Glomerular visceral epithelial cell (primary cell): ENCODE measurements around the gene SH2D6.
"Not testable (repeated sequence)": the region's sequence is repeated elsewhere in the genome, so short reads cannot be mapped to it uniquely, and the experiment has no call there.

Experiments used
- DNase-seq: peaks from one replicate; pipeline ENCODE4 v3.0.0-alpha.2; 2016; ENCODE audit errors: extremely low spot score

SH2D6 gene

DNA sequence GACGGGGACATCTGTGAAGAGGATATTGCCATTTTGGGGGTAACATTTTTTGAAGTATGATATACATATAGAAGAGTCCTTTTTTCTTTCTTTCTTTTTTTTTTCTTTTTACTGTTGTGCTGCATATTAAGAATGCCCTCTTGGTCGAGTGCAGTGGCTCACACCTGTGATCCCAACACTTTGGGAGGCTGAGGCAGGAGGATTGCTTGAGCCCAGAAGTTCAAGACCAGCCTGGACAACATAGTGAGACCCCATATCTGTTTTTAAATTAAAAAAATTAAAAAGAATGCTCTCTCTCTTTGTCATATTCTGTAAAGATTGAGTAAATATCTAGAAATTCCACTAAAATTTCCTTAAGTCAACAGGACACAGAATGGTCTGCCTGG, 3.6 kb downstream of the SH2D6 start:
- no peak for DNase-seq

DNA sequence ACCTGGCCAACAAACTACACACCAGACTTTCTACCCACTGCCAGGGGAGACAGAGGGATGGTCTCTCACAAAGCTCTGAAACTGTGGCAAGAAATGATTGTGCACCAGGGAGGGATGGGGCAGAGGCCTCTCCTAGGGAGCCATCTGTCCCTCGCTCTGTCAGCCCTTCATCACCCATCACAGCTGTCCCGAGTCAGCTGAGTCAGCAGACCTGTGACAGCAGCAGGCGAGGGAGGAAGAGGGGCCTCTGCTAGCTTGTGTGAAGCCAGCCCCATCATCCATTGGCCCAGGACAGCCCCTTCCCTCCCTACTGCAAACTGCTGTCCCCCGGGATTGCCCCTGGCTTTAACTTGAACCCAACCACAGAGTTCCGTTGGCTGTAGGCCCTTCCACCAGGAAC, 5.0 kb downstream of the SH2D6 start:
- DNase-seq: no peak

DNA sequence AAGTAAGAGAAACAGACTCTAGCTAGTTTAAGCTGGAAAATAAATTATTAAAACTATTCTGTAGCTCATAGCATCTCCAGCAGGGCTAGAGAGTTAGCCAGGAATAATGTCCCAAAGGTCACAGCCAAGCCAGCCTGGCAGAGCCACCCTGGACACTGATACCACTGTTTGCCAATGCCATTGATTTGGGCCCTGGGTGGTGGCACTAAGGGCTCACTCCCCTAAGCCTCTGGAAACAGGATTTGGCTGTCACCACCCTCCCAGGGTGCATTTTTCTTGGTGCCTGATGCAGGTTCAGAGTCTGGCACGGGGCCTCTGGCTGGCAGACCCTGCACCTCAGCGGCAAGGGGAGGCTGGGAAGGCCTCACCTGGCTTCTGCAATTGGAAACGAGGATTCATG, 7.1 kb downstream of the SH2D6 start:
- no peak for DNase-seq

DNA sequence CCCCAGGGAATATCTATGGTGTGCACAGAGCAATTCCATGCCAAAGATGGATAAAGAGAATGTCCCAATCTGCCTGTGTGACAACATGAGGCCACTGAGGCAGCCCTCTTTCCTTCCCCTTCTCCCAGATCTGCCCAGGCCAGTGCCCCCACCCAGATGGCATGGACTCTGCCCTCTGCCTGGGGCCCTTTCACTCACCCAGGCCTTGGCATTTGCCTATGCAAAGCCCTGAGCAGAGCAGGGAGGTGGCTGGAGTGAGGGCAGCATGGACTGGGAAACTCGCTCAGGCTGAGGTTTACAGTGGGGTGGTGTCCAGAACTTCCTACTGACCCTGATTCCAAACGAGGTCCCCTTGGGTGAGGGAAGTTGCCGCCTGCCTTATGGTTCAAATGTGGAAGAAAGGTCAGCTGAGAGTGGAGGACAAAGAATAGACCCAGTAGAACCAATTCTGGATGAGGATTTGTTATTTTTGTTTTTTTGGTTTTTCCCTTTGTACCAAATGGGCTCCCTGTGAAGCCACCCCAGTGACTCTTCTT, 8.9 kb downstream of the SH2D6 start:
- DNase-seq: no peak

DNA sequence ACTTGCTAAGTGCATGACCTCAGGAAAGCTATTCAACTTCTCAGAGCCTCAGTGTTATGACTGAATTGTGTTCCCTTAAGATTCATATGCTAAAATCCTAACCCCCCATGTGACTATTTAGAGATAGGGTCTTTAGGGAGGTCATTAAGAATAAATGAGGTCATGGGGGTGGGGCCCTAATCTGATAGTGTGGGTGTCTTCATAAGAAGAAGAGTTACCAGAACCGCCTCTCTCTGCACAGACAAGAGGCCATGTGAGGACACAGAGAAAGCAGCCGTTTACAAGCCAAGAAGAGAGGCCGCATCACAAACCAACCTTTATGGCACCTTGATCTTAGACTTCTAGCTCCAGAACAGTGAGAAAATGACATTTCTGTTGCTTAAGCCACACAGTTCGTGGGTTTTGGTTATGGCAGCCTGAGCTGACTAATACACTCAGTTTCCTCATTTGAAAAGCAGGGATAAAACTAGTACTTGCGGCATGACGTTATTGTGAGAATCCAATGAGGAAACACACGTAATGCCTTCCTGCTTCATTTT, 9.9 kb downstream of the SH2D6 start:
- DNase-seq: no peak

DNA sequence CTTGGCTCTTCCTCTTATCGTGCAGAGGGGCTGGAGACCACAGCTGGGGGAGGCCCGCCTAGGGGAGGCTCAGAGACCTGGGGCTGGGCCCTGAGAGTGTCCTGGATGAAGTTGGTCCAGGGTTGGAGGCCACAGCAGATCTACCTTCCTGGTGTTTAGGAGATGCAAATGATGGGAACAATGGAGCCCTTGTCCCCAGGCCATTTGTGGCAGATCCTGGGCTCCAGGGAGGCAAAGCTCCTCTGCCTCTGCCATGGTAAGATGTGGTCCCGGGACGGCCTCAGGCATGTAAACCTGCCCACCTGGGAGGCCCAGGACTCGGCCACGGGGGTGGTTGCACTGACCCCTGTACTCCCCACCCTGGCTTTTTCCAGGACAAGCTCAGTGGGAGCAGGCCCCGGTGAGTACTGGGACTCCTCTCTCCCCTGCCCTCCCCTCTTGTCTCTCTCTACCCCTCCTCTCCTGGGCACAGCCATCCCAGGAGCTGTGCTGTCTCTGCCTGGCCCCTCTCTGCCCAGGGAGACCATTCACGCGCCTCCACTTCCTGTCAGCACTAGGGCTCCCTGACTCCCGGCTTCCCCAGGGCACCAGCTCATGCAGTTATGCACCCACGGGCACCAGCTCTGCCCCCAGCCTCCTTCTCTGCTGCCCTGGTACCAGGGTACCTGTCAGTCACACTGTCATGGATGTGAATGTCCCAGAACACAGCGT, 10.9 kb downstream of the SH2D6 start:
- DNase-seq: no peak

DNA sequence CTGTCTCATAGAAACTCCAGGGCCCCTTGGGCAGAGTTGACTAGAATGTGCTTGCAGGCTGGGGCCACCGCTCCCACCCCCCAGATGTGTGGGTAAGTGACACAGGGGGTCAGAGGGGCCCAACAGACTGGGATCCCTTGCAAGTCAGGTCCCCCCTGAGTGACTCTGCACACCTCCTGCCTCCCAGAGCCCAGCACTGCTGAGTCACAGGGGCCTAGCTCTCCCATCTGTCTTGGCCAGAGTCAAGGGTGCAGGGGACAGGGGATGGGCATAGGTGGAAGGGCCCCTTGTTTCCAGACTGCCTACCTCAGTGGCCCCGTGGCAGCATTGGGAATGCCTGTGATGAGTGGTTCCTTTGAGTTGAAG, 11.4 kb downstream of the SH2D6 start:
- no peak for DNase-seq

DNA sequence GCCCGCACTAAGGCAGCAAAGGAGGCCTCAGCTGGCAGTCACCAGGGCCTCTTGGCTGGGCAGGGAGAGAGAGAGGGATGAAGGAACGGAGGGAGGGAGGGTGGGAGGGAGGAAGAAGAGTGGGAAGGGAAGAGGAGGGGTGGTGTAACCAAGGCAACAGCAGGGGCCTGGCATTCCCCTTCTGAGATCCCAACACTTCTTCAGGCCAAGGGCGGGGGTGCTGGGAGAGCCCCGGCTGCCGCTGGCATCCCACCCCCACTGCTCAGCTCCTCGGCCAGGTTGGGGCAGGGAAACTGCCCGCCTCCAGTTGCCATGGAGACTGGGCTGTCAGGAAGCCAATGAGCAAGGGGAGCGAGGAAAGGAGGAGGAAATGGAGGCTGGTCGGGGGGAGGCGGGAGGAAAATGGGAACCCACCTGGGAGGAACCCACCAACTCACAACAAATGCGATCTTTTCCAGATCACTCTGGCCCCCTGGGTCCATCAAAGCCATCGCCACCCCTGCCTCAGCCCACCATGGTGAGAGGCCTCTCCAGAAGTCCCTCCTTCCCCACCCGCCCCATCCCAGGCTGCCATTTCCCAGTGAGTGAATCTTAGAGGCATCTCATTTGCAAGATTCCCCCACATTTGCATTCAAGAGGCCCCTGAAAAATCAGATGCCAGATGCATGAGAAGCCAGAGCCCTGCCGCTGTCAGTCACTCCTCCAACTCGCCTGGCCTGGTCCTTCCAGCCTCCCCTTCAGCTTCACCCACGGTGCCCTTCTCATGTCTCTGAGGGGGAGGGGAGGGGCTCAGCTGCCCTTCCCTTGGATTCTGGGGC, 12.4 kb downstream of the SH2D6 start:
- DNase-seq: no peak

DNA sequence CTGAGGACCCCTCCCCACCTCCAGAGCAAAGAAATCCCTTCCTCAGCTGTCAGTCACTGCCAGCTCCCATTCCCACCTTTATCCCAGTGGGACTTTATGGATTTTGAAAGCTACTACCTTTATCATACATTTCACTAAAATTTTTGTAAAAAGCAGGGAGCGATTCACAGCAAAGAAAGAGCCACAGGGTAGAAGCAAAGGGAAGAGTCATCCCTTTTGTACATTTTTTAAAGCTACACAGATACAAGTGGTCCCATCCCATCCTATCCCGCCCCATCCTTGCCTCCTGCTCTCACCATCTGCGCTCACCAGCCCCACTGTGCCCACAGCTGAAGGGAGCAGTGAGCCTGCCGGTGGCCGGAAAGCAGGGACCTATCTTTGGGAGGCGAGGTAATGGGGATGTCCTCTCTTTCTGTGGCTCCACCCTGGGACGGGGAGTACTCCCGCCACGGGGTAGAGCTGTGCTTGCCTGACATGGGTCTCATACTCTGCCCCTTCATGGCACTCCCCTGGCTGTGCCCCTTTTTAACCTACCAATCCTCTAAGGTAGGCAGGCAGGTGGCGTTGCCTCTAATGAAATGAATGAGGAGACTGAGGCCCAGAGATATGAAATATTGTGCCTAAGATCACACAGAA, 13.2 kb downstream of the SH2D6 start:
- no peak for DNase-seq

DNA sequence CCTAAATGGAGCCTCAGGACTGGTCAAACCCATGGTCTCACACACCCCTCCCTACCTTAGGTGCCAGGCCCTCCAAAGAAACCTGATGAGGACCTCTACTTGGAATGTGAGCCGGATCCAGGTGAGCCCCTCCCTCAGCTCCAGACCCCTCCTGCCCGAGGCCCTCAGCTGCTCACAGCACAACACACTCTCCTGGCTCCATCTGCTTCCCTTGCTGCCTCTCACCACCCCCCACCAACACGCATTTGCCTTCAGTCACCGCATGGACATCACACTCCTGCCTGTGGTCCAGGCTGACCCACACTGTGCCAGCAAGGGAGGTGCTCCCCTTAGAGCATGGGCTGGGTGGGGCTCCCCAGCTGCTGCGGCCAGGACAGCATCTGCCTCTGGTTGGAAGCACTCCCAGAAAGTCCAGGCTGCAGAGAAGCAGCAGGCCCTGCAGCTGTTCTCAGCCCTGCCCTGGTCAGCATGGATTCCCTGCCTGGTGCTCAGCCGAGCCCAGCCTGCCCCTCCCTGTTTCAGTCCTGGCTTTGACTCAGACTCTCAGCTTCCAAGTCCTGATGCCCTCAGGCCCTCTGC, 15.1 kb downstream of the SH2D6 start:
- peak; percentile 87 for DNase-seq

DNA sequence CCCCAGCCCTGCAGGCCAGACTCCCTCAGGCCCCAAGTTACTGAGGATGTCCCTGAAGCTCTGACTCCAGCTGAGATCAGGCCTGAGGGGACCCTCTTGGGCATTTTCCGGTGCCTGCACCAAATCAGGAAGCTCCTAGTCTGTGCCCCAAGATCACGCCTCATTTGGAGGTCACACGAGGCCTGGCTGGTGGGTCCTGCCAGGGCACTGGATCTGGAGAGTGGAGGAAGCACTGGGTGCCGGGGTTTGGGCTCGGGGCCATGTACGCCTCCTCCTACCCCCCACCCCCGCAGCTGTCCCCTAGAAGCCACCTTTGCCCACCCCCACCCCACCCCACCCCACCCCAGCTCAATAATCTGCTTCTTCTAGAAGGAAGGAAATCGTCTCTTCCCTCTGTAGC, 16.2 kb downstream of the SH2D6 start:
- no peak for DNase-seq

DNA sequence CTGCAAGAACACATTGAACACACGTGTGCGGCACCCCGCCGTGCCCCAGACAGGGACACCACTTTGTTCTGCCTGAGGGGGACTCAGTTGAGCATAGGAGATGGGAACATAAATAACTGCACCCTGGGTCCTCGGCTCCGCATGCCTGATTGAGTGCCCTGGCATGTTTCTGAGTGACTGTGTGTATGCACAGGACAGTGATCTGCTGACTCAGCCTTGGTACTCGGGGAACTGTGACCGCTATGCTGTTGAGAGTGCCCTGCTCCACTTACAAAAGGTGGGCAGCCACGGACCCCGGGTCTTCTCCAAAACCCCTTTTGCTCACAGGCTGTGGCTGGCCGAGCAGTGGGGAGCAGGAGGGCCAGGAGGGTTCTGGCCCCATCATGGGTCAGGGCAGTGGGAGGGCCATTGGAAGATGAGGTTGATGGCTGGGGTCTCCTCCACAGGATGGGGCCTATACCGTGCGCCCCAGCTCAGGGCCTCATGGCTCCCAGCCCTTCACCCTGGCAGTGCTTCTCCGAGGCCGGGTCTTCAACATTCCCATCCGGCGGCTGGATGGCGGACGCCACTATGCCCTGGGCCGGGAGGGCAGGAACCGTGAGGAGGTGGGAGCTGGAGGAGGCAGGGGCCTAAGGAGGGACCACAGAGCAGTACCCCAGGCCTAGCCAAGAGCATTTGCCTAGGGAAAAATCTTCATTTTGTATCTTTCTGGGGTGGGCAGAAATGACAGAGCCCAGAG, 16.9 kb downstream of the SH2D6 start:
- peak; percentile 46 for DNase-seq

DNA sequence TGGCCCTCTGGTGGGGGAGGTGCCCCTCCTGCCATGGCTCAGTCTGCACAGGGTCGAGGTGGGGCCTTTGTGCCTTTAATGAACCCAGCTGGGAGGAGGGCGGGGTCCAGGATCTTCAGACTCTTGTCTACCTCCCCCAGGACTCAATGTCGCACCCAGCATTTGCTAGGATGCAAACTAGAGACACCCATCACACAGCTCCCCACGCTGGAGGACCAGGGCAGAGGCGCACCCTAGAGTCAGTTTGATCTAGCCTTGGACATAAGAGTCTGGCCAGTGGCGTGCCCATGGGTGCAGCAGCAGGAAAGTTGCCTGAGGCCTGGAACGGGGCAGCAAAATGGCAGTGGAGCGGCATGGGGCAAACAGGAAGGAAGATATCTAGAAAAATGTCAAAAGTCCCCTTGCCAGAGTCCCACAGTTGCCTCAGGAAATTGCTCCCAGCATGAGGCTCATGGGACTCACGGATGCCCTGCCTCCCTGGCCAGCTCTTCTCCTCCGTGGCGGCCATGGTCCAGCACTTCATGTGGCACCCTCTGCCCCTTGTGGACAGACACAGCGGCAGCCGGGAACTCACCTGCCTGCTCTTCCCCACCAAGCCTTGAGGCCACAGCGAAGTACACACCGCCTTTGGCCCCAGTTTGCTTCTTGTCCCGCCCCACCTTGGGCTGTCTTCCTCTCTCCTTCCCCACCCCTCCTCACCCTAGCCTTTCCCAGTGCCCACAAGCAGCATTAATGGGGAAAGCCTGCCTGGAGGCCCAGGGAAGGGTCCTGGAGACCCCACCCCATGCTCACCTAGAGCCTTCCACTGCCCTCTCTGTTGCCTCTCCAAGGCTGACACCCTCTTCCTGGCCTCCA, 17.7 kb downstream of the SH2D6 start:
- no peak for DNase-seq

DNA sequence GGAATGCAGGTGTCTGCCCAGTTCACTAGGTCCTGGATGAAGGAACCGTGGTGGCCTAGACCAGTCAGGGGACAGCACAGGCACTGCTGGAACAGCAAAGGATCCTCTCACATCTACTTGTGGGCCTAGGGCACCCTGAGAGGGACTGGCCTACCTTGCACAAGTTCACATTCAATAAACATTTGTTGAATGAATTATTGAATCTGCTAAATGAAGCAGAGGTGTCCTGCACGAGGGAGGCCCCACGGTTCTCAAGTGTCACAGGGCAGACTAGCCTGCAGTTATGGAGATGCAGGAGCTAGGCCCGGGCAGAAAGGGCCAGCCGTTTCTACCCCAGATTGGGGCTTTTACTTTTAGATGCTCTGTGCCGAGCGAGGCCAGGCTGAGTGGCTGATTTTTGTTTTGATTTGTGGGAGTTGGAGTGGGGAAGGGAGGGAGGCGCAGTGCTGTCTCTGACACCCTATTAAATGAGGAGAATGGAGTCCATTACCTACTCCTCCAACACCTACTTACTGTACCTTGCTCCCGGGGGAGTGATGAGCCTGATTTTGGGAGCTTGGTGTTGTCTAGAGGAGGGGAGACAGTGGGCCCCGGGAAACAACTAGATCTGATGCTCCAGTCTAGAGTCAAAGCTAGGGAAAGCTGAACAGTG, 18.4 kb downstream of the SH2D6 start:
- no peak for DNase-seq

DNA sequence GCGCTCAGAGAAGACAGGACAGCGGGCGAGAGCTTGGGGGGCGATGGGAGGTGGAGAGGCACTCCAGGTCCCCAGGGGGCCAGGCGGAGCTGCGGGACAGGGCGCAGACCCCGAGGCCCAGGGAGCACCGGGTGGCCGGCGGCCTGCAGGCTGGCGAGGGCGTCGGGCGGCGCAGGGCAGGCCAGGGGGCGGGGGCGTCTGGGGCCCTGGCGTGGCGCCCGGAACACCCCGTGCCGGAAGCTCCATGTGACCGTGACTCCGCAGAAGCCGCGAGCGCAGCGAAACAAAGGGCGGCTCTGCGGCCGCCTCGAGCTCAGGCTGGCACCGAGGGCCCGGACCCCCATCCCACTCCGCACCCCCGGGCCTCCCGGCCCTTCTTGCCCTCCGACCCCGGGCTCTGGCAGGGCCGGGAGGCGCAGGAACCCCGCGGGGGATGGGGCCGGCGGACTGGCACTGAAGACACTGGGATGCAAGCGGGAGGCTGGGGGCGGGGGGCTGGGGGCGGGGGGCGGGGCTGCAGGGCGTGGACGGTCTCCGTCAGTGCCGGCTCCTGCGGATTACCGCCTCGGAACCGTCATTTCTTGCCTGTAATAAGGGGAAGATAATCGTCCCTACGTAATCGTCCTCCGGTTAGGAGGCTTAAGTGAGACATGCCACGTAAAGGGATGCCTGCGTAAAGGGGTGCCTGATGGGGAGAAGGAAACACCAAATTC, 19.1 kb downstream of the SH2D6 start:
- DNase-seq: peak; percentile 77

DNA sequence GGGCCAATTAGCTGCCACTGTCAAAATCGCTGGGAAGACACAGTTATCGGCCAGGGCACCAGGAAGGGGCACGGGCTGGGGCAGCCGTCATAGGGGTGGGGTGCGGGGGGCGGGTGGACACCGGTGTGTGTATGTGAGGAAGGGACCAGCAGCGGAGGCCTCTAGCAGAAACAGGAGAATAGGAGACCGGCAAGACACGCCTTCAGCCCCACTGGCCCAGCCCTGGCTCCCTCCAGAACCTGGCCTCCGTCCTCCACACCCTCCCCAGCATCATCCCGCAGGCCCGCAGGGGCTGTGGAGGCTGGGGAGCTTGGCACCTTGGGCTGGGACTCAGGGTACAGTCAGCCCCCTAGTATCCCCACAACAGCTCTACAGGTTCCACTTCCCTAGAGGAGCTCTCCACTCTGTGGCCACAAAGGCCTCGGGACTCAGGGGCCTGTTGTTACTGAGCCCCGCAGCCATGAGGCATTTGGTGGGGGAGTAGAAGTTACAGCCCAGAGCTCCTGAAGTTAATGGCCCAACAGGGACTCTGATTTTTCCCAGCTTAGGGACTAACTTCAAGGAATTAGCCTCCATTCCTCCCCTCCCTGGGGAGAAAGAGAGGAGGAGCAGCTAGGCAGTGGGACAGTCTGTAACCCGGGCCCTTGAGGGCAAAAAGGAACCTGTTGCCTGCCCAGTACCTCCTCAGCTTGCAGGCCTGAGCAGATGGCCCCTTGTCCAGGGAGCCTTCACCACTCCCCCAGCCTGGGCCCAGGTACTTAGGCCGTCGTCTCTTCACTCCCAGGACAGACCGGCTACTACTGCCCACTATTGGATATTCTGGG, 19.9 kb downstream of the SH2D6 start:
- DNase-seq: no peak

DNA sequence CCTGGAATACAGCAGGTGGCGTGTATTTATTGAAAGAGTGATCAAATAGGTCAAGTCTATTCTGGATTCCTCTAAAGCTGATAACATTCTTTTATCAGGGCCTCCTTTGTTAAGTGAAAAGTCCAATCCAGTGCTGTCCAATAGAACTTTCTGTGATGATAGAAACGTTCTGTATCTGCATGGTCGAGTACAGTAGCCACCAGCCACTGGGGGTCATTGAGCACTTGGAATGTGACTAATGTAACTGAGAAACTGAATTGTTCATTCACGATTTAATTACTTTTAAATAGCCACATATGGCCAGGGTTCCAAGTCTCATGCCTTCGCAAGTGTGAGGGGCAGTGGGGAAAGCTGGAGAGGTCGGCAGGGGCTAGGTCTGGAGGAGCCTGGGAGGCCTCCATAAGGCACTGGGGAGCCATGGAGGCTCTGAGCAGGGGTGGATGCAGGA, 20.5 kb downstream of the SH2D6 start:
- peak; percentile 35 for DNase-seq

DNA sequence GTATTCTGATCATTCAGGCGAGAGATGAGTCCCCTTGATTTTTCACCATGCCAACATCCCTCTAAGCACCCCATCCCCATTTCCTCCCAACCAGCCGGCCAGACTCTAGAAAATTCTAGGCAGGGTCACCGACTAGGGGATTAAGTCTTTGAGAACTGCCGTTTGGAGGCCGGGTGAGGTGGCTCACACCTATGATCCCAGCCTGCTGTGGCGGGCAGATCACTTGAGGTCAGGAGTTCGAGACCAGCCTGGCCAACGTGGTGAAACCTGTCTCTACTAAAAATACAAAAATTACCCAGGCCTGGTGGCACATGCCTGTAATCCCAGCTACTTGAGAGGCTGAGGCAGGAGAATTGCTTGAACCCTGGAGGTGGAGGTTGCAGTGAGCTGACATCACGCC, 21.1 kb downstream of the SH2D6 start:
- DNase-seq: not testable (repeated sequence)
